Lower leg skin (tissue), 4 donors: Measurements from ENCODE around the gene PTS. TPM values are rescaled to one million over a fixed set of nuclear protein-coding genes. Genes with fewer than 3 reads are reported as not detected.

ENCODE experiments used
- DNase-seq, 2 donors: peaks; one replicate each; pipeline ENCODE4 v3.0.0-alpha.2; 2019; ENCODE audit warnings: low spot score in 2 of 2
- H3K4me3 ChIP-seq: fragments of 200-600 bp; sonication (generic); 2 replicates; pipeline ENCODE4 v1.5.1; 2017; ENCODE audit warnings: mild to moderate bottlenecking, low read depth; ENCODE audit not compliant: poor library complexity, severe bottlenecking
- POLR2A ChIP-seq, 2 donors: fragments of 450-650 bp; IDR thresholded peaks; one replicate each; pipeline ENCODE4 v1.6.1; 2016 to 2017; ENCODE audit warnings: antibody characterized with exemption in 2 of 2, mild to moderate bottlenecking in 1 of 2, moderate library complexity in 1 of 2
- WGBS, 2 donors: methylation state at CpG; one replicate each; pipeline ENCODE4 v1.1.5; 2018; 5-methylcytosine and 5-hydroxymethylcytosine counted together
- intact Hi-C: fragments of 100-400 bp; cut with DNase I; formaldehyde crosslinking; loops from one replicate; pipeline ENCODE4 v1.15.0; 2023; ENCODE audit warnings: low total_unique reads
- total RNA-seq, 4 donors: library from RNA; depleted of rRNA; stranded (reverse); fragments of >200 nt; gene quantifications; one replicate each; pipeline ENCODE4 v1.1.0, GENCODE V29; 2016
- TF ChIP-seq, protein P1 (sequence below), 3 donors: fragments of 450-650 bp; IDR thresholded peaks; one replicate each; pipeline ENCODE4 v1.5.1; 2016; ENCODE audit warnings: antibody characterized with exemption in 3 of 3, mild to moderate bottlenecking in 3 of 3, moderate library complexity in 2 of 3

PTS gene
- total RNA-seq, 4 donors from 2014 or later, result 17.0 to 37.2 (median 22.4) TPM

- WGBS, 2 donors, result 71 to 76% methylated on average over 5 of the region's 5 CpGs
- DNase-seq, result no peak
- intact Hi-C loops, result no loop called here
- H3K4me3 ChIP-seq, result no peak overlapping the region
- TF ChIP-seq POLR2A (IDR thresholded peaks at IDR 0.05), result no peak
- TF ChIP-seq, protein P1, sequence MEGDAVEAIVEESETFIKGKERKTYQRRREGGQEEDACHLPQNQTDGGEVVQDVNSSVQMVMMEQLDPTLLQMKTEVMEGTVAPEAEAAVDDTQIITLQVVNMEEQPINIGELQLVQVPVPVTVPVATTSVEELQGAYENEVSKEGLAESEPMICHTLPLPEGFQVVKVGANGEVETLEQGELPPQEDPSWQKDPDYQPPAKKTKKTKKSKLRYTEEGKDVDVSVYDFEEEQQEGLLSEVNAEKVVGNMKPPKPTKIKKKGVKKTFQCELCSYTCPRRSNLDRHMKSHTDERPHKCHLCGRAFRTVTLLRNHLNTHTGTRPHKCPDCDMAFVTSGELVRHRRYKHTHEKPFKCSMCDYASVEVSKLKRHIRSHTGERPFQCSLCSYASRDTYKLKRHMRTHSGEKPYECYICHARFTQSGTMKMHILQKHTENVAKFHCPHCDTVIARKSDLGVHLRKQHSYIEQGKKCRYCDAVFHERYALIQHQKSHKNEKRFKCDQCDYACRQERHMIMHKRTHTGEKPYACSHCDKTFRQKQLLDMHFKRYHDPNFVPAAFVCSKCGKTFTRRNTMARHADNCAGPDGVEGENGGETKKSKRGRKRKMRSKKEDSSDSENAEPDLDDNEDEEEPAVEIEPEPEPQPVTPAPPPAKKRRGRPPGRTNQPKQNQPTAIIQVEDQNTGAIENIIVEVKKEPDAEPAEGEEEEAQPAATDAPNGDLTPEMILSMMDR (IDR thresholded peaks at IDR 0.05), result no peak
Observed at GRCh38 chr11:112267188-112267591, 41.0 kb downstream of the PTS start.

DNA sequence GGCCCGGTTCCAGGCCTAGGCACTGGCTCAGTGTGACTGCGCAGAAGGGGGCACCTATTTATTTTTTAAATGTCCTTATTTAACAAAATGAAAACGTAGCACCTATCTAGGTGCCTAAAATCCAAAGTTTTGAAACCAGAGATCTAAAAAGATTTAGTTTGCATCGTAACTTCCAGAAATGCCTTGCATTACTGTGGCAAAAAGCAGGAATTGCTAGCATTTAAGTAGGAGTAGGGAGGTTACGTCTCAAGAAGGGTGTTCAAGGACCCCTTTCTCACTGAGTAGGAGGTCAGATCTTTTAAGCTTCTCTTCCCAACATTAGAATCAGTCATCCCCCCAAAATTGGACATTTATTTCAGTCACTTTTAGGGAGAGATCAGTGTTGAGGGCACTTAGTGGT lies 42.2 kb downstream of the PTS start:
- DNase-seq, result no peak
- no peak for TF ChIP-seq POLR2A (IDR thresholded peaks at IDR 0.05)
- TF ChIP-seq, protein P1 (IDR thresholded peaks at IDR 0.05), result no peak
- WGBS, 2 donors, result 80 to 88% methylated on average over 5 of the region's 5 CpGs
- intact Hi-C loops, result loop anchor here (2.0 kb wide), 1 partner anchor 24 kb away; no protein-coding TSS in a partner anchor
- no peak overlapping the region for H3K4me3 ChIP-seq

- 72 to 83% methylated on average over 6 of the region's 6 CpGs for WGBS, 2 donors
- intact Hi-C loops, result loop anchor here (2.0 kb wide), 1 partner anchor 24 kb away; no protein-coding TSS in a partner anchor
- DNase-seq, result no peak
- H3K4me3 ChIP-seq, result no peak overlapping the region
- TF ChIP-seq, protein P1 (IDR thresholded peaks at IDR 0.05), result no peak
- no peak for TF ChIP-seq POLR2A (IDR thresholded peaks at IDR 0.05)
Observed at GRCh38 chr11:112269139-112269538, 42.9 kb downstream of the PTS start.

DNA sequence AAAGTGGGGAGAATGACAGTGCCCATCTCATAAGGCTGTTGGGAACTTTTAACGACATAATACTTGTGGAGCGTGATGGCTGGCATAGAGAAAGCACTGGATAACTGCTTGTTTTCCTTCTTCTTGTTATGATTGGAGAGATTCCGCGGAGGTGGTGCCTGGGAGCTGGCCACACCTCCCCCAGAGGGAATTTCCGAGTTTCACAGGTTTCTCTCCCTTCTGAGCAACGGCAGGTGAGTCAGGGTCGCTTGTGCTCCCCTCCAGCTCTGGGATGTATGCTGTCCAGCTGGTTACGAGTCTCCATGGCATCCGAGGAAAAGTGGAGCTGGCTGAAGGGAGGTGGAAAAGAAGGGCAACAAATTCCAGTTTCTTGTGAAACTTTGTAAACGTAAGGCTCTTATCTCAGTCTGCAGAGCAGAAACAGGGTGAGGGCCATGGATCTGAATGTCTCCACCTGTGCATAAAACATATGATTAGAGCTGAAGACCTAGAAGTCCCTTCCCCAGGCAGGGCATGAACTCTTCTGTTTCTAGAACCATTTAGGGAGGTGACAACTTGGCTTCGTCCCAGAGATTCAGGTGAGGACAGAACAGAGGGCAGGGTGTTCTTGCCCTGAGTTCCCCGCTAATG lies 44.4 kb downstream of the PTS start:
- TF ChIP-seq, protein P1 (IDR thresholded peaks at IDR 0.05), result no peak
- TF ChIP-seq POLR2A (IDR thresholded peaks at IDR 0.05), result no peak

DNA sequence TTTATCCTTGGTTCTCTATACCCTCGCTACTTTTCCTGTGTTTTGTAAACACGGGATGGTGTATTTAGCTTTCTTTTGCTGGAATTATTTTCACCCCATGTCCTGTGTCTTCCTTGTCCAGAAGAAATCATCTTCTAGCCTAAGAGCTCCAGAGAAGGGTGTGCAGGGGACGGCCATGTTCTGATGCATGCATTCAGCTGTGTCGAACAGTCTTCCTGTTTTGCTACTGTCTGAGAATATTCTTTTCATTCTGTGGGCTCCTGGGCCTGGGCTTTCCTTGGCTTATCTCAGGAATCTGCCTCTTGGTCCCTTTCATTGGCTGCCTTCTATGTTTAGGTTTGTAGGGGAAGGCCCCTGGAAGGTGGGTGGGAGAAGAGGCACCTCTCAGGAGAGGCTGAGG lies 45.0 kb downstream of the PTS start:
- 94% methylated on average over 4 of the region's 4 CpGs for WGBS, 2 donors
- intact Hi-C loops, result loop anchor here (10.0 kb wide), 1 partner anchor 166 kb away; no protein-coding TSS in a partner anchor
- no peak overlapping the region for H3K4me3 ChIP-seq
- DNase-seq, result no peak
- no peak for TF ChIP-seq POLR2A (IDR thresholded peaks at IDR 0.05)
- TF ChIP-seq, protein P1 (IDR thresholded peaks at IDR 0.05), result no peak

More for the DNA sequence above, 44.4 kb downstream of the PTS start:
- DNase-seq, result no peak
- 58 to 61% methylated on average over 12 of the region's 12 CpGs for WGBS, 2 donors
- intact Hi-C loops, result loop anchor here (10.0 kb wide), 1 partner anchor 166 kb away; no protein-coding TSS in a partner anchor
- no peak overlapping the region for H3K4me3 ChIP-seq
